ENCODE data around the gene COMP. TPM values are rescaled to one million over a fixed set of nuclear protein-coding genes. Genes with fewer than 3 reads are reported as not detected.

COMP gene
- total RNA-seq, 2 experiments from 2014 or later: not detected

- no peak for DNase-seq
- ATAC-seq: no peak
- ChIA-PET POLR2A (no interaction called here), CTCF (no interaction called here)
- no peak overlapping the region for H3K4me3 Mint-ChIP-seq
- no peaks in the 10 kb centered on the region for H3K27me3 Mint-ChIP-seq (ENCODE audit: low read depth)
- H3K36me3 Mint-ChIP-seq (ENCODE audit: low read depth): no peaks in the 10 kb centered on the region
- H3K27ac Mint-ChIP-seq: no peak overlapping the region
- H3K4me1 Mint-ChIP-seq (ENCODE audit: low read depth): no peaks in the 10 kb centered on the region
- H3K9me3 Mint-ChIP-seq (ENCODE audit: insufficient read depth): no peaks in the 10 kb centered on the region
Observed at GRCh38 chr19:18761531-18762110, 29.5 kb downstream of the COMP start.

GRCh38 chr19:18760440-18761383 is 30.4 kb downstream of the COMP start:
- ChIA-PET POLR2A (no interaction called here), CTCF (no interaction called here)

GRCh38 chr19:18759995-18760426 is 31.1 kb downstream of the COMP start:
- DNase-seq (no peak), ATAC-seq (no peak)
- ChIA-PET POLR2A (no interaction called here), CTCF (no interaction called here)
- H3K4me1 Mint-ChIP-seq (ENCODE audit: low read depth): no peaks in the 10 kb centered on the region
- H3K9me3 Mint-ChIP-seq (ENCODE audit: insufficient read depth): no peaks in the 10 kb centered on the region
- H3K4me3 Mint-ChIP-seq: no peak overlapping the region
- H3K27ac Mint-ChIP-seq: no peak overlapping the region
- H3K36me3 Mint-ChIP-seq (ENCODE audit: low read depth): no peaks in the 10 kb centered on the region
- no peaks in the 10 kb centered on the region for H3K27me3 Mint-ChIP-seq (ENCODE audit: low read depth)

More at GRCh38 chr19:18760440-18761383, 30.4 kb downstream of the COMP start:
- Mint-ChIP-seq H3K9me3 (ENCODE audit: insufficient read depth) (no peaks in the 10 kb centered on the region), H3K4me3 (no peak overlapping the region), H3K4me1 (ENCODE audit: low read depth) (no peaks in the 10 kb centered on the region), H3K27me3 (ENCODE audit: low read depth) (no peaks in the 10 kb centered on the region), H3K36me3 (ENCODE audit: low read depth) (no peaks in the 10 kb centered on the region), H3K27ac (no peak overlapping the region)
- no peak for DNase-seq
- ATAC-seq: no peak

GRCh38 chr19:18759304-18759994 is 31.7 kb downstream of the COMP start:
- ChIA-PET POLR2A (no interaction called here), CTCF (no interaction called here)
- H3K9me3 Mint-ChIP-seq (ENCODE audit: insufficient read depth): no peaks in the 10 kb centered on the region
- no peaks in the 10 kb centered on the region for H3K36me3 Mint-ChIP-seq (ENCODE audit: low read depth)
- no peak for DNase-seq
- no peak for ATAC-seq
- H3K27me3 Mint-ChIP-seq (ENCODE audit: low read depth): no peaks in the 10 kb centered on the region
- no peak overlapping the region for H3K27ac Mint-ChIP-seq
- no peaks in the 10 kb centered on the region for H3K4me1 Mint-ChIP-seq (ENCODE audit: low read depth)
- H3K4me3 Mint-ChIP-seq: no peak overlapping the region

GRCh38 chr19:18756896-18757295 is 34.2 kb downstream of the COMP start:
- no peak overlapping the region for H3K4me3 Mint-ChIP-seq
- no peak overlapping the region for H3K27ac Mint-ChIP-seq
- no peaks in the 10 kb centered on the region for H3K4me1 Mint-ChIP-seq (ENCODE audit: low read depth)
- CTCF ChIA-PET: no interaction called here
- H3K9me3 Mint-ChIP-seq (ENCODE audit: insufficient read depth): no peaks in the 10 kb centered on the region
- ATAC-seq (no peak), DNase-seq (no peak)
- POLR2A ChIA-PET: no interaction called here
- H3K36me3 Mint-ChIP-seq (ENCODE audit: low read depth): peaks cover 2% of the 10 kb centered on the region
- H3K27me3 Mint-ChIP-seq (ENCODE audit: low read depth): no peaks in the 10 kb centered on the region

GRCh38 chr19:18754501-18754900 is 36.6 kb downstream of the COMP start:
- Mint-ChIP-seq H3K36me3 (ENCODE audit: low read depth) (peaks cover 2% of the 10 kb centered on the region), H3K4me3 (no peak overlapping the region), H3K27ac (no peak overlapping the region), H3K27me3 (ENCODE audit: low read depth) (no peaks in the 10 kb centered on the region), H3K4me1 (ENCODE audit: low read depth) (no peaks in the 10 kb centered on the region), H3K9me3 (ENCODE audit: insufficient read depth) (no peaks in the 10 kb centered on the region)
- ChIA-PET CTCF (no interaction called here), POLR2A (no interaction called here)
- ATAC-seq (no peak), DNase-seq (no peak)

- no peaks in the 10 kb centered on the region for H3K4me1 Mint-ChIP-seq (ENCODE audit: low read depth)
- ATAC-seq: no peak
- H3K4me3 Mint-ChIP-seq: no peak overlapping the region
- DNase-seq: no peak
- H3K27ac Mint-ChIP-seq: no peak overlapping the region
- no peaks in the 10 kb centered on the region for H3K27me3 Mint-ChIP-seq (ENCODE audit: low read depth)
- H3K9me3 Mint-ChIP-seq (ENCODE audit: insufficient read depth): no peaks in the 10 kb centered on the region
- POLR2A ChIA-PET: no interaction called here
- peaks cover 2% of the 10 kb centered on the region for H3K36me3 Mint-ChIP-seq (ENCODE audit: low read depth)
- CTCF ChIA-PET: no interaction called here
Observed at GRCh38 chr19:18751571-18751970, 39.5 kb downstream of the COMP start.

- no peak for ATAC-seq
- no peak overlapping the region for H3K27ac Mint-ChIP-seq
- no peaks in the 10 kb centered on the region for H3K27me3 Mint-ChIP-seq (ENCODE audit: low read depth)
- ChIA-PET CTCF (no interaction called here), POLR2A (no interaction called here)
- H3K4me1 Mint-ChIP-seq (ENCODE audit: low read depth): no peaks in the 10 kb centered on the region
- peaks cover 2% of the 10 kb centered on the region for H3K36me3 Mint-ChIP-seq (ENCODE audit: low read depth)
- no peak overlapping the region for H3K4me3 Mint-ChIP-seq
- H3K9me3 Mint-ChIP-seq (ENCODE audit: insufficient read depth): no peaks in the 10 kb centered on the region
- no peak for DNase-seq
Observed at GRCh38 chr19:18750295-18750970, 40.7 kb downstream of the COMP start.

- no peak for DNase-seq
- Mint-ChIP-seq H3K27me3 (ENCODE audit: low read depth) (no peaks in the 10 kb centered on the region), H3K36me3 (ENCODE audit: low read depth) (peaks cover 2% of the 10 kb centered on the region), H3K4me1 (ENCODE audit: low read depth) (no peaks in the 10 kb centered on the region), H3K4me3 (no peak overlapping the region), H3K27ac (no peak overlapping the region), H3K9me3 (ENCODE audit: insufficient read depth) (no peaks in the 10 kb centered on the region)
- ChIA-PET CTCF (no interaction called here), POLR2A (no interaction called here)
- ATAC-seq: no peak
Observed at GRCh38 chr19:18749362-18750231, 41.5 kb downstream of the COMP start.

GRCh38 chr19:18746401-18747325 is 44.4 kb downstream of the COMP start:
- ATAC-seq: no peak
- no peak for DNase-seq
- H3K27me3 Mint-ChIP-seq (ENCODE audit: low read depth): no peaks in the 10 kb centered on the region
- H3K27ac Mint-ChIP-seq: no peak overlapping the region
- no peaks in the 10 kb centered on the region for H3K4me1 Mint-ChIP-seq (ENCODE audit: low read depth)
- CTCF ChIA-PET: no interaction called here
- POLR2A ChIA-PET: no interaction called here
- no peaks in the 10 kb centered on the region for H3K9me3 Mint-ChIP-seq (ENCODE audit: insufficient read depth)
- H3K36me3 Mint-ChIP-seq (ENCODE audit: low read depth): no peaks in the 10 kb centered on the region
- H3K4me3 Mint-ChIP-seq: no peak overlapping the region

GRCh38 chr19:18745931-18746330 is 45.2 kb downstream of the COMP start:
- H3K27me3 Mint-ChIP-seq (ENCODE audit: low read depth): no peaks in the 10 kb centered on the region
- ChIA-PET POLR2A (no interaction called here), CTCF (no interaction called here)
- no peaks in the 10 kb centered on the region for H3K4me1 Mint-ChIP-seq (ENCODE audit: low read depth)
- H3K9me3 Mint-ChIP-seq (ENCODE audit: insufficient read depth): no peaks in the 10 kb centered on the region
- no peak for DNase-seq
- H3K27ac Mint-ChIP-seq: no peak overlapping the region
- ATAC-seq: no peak
- H3K4me3 Mint-ChIP-seq: no peak overlapping the region
- H3K36me3 Mint-ChIP-seq (ENCODE audit: low read depth): no peaks in the 10 kb centered on the region
